ENCODE data around the gene GPC6.

The GPC6 gene

DNA sequence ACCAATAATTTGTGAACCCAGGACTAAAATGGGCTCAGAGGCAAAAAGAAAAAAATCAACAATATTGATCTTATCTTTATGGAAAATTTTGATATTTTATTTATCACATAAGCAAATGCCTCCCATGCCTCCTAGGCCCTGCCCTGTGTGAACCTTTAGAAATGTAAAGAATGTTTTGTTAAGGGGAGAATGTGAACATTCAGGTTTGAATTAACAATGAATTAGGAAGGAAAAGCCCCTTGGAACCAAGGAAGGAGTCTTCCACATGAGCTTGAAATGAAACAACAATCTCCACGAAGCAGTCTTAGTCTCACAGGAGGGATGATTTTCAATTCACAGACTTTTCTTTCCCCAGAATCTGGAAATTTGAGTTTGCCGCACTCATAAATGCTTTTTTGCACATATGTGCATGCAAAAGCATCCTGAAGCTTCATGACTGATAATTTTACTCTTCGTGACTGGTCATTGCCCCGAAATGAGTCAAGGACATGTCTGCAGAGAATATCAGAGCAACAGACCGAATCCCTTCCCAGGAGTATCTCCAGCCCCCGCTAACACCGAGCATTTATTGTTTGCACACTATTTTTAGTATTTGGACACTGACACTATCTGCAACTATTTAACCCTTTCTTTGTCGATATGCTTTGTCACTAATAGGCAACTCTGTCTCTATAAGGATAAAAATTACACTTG lies 1117.7 kb downstream of the GPC6 start:
- DNase-seq, result no peak

DNA sequence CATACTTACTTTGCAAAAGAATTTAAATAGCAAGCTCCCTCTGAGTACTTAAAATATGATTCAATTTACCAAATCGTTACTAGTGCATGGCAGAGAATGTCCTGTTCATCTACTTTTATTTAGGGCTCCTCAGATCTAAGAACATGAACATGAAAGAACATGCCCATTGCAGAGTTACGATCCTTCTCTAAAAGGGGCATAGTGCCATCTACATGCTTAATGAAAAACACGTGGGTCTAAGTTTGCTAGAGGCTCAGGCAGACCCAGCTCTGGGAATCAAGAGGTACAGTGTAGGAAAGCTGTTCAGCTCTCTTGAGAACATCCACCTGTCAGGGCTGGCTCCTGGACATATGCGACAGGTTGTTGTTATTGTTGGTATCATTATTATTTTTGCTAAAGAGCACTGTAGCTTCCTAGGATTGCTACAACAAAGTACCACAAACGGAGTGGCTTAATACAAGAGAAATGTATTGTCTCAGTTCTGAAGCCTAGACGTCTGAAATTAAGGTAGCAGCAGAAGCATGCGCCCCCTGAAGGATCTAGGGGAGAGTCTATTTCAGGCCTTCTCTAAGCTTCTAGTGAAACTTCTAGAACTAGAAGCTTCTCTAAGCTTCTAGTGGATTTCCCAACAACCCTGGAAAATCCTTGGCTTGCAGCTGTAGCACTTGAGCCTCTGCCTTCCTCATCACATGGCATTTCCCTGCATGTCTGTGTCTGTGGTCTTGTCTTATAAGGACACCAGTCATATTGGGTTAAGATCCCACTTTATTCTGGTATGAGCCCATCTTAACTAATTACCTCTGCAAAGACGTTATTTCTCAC lies 1119.0 kb downstream of the GPC6 start:
- DNase-seq, result no peak

DNA sequence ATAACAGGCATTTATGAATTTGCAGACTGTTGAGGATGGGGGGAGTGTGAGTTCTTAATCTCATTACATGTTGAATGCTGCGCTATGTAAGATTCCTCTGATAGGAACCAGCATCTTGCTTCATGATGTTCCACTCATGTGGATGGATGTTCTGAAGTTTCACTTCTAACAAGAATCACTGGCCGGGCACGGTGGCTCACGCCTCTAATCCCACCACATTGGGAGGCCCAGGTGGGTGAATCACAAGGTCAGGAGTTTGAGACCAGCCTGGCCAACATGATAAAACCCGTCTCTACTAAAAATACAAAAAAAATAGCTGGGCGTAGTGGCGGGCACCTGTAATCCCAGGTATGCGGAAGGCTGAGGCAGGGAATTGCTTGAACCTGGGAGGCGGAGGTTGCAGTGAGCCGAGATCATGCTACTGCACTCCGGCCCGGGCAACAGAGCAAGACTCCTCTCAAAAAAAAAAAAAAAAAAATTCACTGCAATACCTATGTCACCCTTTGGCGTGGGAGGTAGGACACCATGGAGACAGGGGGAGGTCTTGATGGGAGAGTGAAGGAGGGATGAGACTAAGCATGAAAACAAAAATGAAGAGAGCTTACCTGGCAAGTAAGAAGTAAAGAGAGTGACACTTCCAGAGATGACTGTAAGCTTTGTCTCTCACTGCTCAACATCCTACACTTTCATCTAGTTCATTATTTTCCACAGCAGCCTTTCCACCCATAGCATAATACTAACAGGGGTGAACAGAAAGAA lies 1119.8 kb downstream of the GPC6 start:
- DNase-seq, result no peak

DNA sequence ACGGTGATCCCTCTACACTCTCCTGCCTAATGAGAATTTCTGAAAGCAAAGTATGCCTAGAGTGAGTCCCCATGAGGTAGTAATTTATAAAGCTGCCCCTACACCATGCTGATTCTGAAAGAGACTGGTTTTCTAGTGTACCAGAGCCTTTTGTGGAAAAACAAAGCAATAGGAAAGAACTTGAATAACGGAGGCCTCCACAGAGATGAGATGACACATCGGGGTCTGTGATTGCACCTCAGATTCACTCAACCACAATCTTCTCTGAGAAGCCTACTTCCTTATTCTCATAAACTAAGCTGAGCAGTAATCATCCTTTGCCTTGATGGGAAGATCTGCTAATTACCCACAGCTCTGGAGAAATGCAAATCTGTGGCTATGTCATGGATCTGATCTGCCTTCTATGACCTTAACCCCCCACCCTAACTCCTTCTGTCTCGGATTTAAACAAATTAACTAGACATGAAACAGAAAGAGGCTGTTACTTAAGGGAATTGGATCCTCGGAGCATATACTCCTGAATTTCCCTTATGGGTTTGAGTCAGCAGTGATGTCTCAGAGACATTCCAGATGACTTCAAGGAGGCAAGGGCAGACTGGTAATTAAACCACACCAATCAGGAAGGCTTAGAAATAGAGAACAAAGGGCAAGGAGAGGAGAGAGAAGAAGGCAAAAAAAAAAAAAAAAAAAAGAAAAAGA lies 1124.8 kb downstream of the GPC6 start:
- no peak for DNase-seq

DNA sequence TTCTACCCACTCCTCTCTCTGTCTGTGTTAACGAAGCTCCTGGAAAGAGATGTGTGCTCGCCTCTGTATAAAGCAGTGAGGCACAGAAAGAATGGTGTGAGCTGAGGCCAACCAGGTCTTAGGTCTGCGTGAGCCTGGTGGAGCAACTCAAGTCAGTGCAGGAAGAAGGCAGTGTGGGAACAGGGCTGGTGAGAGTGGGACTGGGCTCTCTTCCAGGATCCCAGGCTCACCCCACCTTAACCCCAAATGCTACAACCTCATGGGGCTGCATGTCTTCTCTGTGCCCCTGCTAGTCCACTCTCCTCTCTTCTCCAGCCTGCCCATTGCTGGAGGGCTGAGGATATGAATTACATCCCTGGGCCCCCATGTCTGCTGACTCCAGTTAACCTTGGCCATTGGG lies 1125.5 kb downstream of the GPC6 start:
- no peak for DNase-seq

DNA sequence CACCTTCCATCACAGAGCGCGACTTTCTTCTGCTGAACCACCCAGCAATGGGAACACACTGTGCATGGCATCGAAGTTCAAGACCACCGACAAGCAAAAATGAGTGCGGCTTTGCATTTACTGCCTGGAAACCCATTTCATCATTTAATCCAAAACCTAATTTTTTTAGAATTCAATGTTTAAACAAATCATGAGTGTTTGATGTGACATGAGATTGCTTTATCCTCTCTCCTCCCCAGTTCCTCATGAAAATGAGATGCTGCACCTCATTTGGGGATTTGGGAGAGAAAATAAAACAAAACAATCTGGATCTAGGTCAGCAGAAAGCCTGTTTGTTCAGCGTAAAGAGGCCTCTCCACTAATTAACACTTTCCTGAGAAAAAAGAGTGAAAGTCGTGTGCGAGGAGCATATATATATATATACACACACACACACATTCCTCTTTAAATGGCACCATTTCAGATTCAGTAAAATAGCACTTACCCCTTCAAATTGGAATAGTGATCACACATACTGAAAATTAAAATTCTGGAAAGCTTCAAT lies 1126.6 kb downstream of the GPC6 start:
- DNase-seq, result no peak

DNA sequence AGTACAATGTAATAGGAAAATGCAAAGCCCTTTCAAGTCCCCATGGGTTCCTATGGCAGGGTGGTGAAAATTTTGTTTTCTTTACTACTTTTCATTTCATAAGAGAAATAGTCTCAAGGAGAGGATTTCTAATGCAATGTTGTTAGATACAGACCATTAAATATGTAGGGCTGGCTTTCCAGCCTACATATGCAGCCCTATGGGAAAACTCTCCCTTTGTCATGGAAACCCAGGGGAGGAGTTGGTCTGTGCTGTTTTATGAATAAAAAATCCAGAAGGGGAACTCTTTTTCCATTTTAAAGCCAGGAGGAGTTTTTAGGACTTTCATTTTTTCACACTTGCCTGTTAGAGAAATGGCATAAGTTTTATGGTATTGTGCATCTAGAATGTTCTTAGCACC lies 1133.3 kb downstream of the GPC6 start:
- no peak for DNase-seq

DNA sequence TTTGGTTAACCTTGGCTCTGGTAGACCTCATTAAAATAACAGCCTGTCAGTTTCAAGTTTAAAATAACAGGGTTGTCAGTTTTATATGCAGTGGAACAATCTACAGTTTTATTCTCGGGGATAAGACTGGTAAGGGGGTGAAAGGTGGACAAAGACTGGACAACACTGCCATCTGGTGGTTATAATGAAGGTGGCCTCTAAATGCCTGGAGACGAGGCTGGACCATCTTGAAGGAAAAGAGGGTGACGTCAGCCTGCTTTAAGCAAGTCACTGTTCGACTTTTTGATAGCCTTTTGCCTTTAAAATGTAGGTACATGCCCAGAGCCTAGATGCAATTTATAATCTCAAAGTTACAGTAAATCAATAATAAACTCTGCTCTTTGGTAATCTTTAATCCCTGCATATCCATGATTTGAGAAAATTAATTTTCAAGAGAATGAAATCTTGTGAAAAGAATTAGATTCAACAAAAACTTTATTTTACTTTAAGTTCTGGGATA lies 1135.9 kb downstream of the GPC6 start:
- peak; percentile 24 for DNase-seq

DNA sequence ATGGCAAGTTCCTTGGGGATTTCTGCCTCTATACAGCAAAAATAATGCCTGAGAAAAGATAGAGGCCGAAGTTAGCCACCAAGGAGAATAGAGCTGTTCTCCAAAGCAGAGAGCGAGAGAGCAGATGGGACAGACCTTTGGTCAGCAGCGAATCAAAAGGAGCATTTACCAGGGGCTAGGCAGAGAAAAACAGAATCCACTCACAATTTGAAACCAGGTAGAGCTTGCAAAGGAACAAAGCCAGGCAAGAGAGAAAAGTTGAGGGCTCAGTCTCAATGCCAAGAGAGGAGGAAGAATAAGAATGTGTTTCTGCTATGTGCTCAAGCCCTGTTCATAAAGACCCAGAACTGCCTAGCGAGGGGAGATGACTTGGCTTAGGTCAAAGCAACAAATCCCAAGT lies 1140.1 kb downstream of the GPC6 start:
- DNase-seq, result no peak

DNA sequence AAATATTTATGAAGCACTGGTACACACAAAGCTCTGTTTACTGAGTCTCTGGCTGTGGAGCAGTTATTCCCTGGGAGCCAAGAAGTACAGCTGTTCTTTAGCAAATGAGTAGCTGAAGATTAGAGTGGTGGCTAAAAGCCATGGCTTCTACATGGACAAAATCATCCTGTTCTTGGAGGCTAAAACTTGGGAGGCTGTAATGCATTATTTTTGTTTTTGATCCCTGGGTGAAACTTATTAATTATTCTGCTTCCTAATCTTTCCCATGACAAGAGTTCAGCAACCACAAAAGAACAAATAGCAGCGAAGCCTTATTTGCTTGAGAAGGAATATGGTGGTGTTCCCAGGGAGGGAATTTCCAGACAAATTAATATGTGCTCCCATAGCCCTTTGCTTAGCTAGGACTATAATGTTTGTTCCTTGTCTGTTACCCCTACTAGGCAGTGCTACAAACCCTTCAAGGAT lies 1143.4 kb downstream of the GPC6 start:
- DNase-seq, result no peak

DNA sequence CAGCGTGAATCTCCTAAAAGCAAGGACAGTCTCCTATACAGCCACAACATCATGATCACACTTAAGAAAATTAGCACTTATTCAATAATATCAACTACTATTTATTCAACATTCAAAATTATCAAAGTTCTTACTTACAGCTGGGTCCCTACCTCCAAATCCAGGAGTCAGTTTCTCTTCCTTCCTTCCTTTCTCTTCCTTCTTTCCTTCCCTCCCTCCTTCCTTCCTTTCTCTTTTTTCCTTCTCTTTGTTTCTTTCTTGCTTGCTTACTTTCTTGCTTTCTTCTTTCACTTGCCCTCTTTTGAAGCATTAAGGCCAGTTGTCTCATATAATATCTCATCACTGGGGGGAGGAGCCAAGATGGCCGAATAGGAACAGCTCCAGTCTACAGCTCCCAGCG lies 1145.2 kb downstream of the GPC6 start:
- no peak for DNase-seq

DNA sequence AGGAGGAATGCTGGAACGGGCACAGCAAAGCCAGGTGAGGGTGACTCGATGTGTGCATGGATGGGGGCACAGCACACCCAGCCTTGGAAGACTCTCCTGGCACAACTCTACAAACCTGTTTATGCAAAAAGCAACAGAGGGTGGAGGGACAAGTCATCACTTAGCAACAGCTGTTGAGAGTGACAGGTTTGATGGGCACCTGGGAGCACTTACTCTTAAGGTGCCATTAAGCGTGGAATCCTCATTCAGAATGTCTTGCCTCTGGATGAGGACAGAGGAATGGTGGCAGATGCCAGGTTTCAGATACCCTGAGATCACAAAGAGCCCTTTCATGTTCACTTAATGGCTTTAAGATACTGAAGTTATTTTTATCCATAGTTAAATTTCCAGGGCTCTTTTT lies 1155.9 kb downstream of the GPC6 start:
- DNase-seq, result no peak

DNA sequence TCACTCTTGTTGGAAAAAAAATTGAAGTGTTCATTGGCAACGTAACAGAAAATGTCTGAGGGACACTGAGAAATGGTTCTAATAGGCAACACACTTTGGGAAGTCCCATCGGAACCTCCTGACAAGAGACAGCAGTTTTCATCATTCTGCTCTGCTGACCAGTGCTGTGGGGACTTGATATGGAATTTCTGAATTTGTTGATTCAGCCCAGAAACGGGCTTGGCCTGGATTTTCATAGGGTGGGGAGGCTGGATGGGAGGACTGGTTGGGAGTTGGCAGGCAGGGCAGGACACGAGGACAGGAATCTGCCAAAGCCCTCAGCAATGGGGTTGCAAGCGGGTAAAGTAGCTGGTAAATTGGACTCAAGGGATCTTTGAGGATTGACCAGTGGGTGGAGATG lies 1156.4 kb downstream of the GPC6 start:
- no peak for DNase-seq

DNA sequence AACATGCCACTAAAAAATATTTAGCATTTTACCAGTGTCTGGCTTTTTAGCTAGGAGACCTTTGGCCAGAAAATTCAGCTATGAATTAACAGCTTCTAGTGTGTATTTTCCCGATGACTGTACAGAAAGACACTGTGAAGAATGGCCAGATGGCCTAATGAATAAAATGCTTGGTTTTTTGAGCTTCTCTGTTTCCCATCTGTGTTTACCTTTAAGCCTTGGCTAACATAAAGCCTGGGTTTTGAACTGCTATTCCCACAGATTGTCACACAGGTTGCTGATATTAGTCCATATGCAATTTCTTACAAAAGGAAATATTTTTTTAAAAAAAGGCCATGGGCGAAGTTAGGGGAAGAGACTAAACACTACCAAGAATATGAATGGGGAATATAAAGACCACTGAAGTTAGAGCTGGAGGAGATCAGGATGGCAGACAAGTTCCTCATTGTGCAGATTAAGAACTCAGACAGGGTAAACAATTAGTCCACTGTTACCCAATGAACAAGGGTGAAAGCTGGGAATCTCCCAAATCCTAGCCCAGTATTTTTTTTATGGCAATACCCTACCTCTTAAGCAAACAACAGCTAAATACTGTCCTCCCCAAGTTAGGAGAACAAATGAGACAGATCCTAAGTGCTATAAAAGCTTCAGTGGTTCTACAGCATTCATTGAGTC lies 1157.8 kb downstream of the GPC6 start:
- DNase-seq, result no peak

DNA sequence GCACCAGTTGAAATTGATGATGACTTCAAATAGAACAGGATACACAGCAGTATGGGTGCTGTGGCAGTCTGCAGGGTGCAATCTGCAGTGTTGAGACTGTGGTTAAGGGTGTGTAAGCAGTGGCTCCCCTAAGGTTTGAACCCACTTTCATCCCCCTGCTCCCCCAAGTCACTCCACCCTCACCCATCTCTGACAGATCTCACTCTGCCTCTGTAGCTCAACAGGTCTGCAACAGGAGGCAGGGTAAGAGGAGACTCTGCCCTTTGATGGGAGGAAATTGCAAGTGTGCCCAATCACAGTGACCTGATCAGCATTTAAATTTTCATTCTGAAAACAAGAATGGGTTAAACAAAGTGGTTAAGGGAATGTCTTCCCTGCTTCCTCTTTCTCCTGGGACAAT lies 1160.4 kb downstream of the GPC6 start:
- DNase-seq, result no peak

DNA sequence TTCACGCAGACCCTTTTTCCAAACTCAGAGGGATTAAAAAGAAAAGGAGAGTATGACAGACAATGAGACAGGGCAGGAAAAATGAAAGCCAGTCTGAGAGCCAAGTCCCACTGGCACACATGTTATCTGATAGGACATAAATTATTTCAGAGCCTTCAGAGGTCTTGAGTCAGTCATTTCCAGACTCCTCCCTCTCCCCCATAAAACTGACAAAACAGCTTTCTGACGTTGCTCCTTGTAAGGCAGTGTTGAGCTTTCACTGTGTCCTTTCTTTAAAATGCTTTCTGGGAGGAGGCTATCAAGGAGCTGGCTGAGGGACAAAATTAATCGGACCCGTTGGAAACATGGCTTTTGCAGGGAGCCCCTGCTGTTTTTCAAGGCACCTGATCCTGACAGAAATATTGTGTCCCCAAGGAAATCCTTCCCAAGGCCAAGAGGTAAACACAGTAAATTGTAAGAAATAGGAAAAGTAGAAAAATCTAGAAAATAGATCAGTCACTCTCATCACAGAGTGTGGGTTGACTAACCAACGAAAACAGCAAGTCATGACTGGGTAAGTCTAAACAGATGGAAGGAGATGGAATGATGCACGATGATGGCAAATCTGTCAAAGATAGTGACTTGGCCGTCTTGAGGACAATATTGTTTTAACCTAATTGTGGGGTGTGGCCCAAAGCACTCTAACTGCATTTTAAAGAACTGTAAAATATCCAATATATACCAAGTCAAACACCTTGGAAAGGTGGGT lies 1163.2 kb downstream of the GPC6 start:
- no peak for DNase-seq

DNA sequence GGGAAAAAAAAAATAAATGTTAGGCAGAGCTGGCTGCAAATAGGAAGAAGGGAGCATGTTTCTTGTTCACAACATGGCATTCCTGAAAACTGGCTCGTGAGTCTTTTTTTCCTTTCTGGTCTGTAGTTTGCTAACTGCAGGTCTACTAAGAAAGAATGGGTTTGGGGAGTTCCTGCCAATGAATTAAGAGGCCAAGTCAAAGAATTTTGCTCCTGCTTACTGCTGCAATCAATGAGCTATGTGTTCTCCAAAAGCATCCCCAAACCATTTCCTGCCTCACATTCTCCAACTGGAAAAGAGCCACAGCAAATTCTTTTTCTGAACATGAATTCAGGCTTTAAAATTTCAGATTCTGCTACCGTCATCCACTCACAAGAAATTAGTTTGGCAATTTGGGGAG lies 1164.3 kb downstream of the GPC6 start:
- no peak for DNase-seq

DNA sequence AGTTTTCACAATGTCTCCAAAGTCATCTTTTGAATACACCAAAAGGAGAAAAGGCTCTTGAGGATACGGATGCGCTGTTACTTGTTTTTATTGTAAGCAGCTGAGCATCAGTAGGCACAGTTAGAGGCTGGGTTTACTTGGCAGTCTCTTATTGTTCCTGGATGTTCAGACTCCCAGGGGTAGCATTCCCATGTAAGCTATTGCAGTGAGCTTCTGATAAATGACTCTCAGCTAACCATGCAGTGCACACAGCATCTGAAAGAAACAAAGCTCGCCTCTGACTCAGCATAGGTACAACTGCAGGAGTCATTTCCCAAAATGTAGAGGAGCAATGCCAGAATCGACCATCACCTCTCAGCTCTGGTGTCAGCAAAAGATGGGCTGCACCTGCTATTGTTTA lies 1168.1 kb downstream of the GPC6 start:
- DNase-seq, result no peak

DNA sequence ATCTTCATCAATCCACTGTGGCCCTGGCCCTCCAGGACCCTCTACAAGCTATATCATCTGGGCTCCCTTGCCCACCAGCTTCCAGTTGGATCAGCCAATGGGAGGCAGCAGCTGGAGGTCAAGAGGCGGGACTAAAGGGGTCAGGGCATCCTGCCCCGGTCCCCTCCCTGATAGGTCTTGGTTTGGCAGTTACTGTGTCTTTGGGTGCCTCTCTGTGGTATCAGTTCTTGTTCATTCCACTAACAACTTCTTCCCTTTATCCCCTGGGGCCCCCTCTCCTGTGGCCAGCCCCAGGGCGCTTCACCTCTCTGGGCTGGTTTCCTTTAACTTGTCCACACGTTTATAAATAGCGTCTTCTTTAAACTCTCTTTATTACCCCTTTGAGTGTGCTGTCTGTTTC lies 1169.3 kb downstream of the GPC6 start:
- no peak for DNase-seq

DNA sequence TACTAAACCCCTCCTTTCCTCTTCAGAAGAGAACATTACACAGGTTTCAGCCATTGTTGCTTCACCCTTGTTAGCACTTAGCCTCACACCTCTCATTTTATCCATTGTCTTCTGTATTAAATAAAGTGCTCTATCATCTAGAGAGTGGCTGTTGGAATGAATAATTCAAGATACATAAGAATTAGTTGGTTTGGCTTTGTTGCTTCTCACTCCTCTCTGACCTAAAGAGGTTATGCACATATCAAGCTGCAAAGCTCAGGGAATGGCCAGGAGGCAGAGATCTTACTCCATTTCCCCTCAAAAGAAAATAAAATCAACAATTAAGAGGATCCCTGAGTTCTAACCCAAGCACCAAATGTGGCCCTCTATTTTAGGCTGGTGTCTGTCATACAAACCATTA lies 1173.2 kb downstream of the GPC6 start:
- no peak for DNase-seq

DNA sequence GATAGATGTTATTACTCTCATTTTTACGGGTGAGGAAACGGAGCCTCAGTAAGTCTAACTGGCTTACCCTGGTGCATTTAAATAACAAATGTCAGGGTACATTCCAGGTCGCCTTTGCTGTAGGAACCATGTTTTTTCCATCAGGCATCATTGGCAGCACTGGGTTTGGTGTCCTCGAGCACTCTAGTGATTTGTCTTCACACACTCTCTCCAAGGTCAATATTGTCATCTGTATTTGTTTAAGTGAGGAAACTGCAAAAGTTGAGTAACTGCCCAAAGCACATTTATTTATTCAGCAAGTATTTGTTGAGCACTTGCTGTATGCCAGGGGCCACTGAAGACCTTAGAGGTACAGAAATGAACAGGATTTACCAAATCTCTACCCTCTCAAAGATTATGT lies 1174.3 kb downstream of the GPC6 start:
- DNase-seq, result no peak

Data from T1000 (cell line).